HepG2 (cell line): Measurements from ENCODE around the gene KCNIP4. TPM values are rescaled to one million over a fixed set of nuclear protein-coding genes. Genes with fewer than 3 reads are reported as not detected.

ENCODE experiments used
- ATAC-seq: fragments of 200-7000 bp; cut with Tn5 transposase; 3 replicates; pipeline ENCODE4 v1.9.1; 2020; ENCODE audit warnings: mild to moderate bottlenecking, moderate library complexity
- BruUV-seq: library from RNA; stranded (reverse); fragments of 400-500 nt; replicated peaks from 2 replicates; lab custom pipeline; 2021; lab: Mats Ljungman, UMichigan
- CTCF ChIA-PET: fragments of 300-600 bp; formaldehyde crosslinking; extraction: SDS; loops from one replicate; lab custom pipeline; 2021; ENCODE audit warnings: low total read pairs, inconsistent platforms, low intra/inter-chr PET ratio; lab: Yijun Ruan, JAX
- POLR2A ChIA-PET: fragments of 350-600 bp; sonication (Branson Sonifier 250); formaldehyde crosslinking; loops from one replicate; lab custom pipeline; 2020; ENCODE audit warnings: antibody characterized with exemption, inconsistent platforms; lab: Yijun Ruan, JAX
- DNase-seq: peaks from one replicate; pipeline ENCODE4 v3.0.0-alpha.2; 2015; ENCODE audit warnings: low spot score
- FAIRE-seq: peaks from 3 replicates; lab custom pipeline; 2011; peaks lifted over from hg19 to GRCh38; lab: Jason Lieb, UNC
- H2AFZ ChIP-seq: one replicate; pipeline ENCODE4 v1.6.1; 2011; ENCODE audit warnings: low read length, inconsistent platforms
- H3K27ac ChIP-seq: fragments of 300-600 bp; 3 replicates; pipeline ENCODE4 v1.8.0; 2011; ENCODE audit warnings: mixed run types, mild to moderate bottlenecking, mixed read lengths, low read length, inconsistent platforms; ENCODE audit not compliant: insufficient read depth; ENCODE audit errors: extremely low read length
- H3K27me3 ChIP-seq, 2 experiments: fragments of 200-600 bp in 1 of 2; 2 replicates in 1 of 2; 3 replicates in 1 of 2; pipeline versions ENCODE4 v1.6.0 to v1.8.0; 2011; ENCODE audit warnings: low read length in 2 of 2, mild to moderate bottlenecking in 2 of 2, moderate library complexity in 2 of 2, inconsistent platforms in 1 of 2; ENCODE audit not compliant: insufficient read depth in 2 of 2, control insufficient read depth in 1 of 2
- H3K36me3 ChIP-seq, 2 experiments: fragments of 200-600 bp in 1 of 2; replicated peaks in 1 of 2; 2 replicates in 1 of 2; 3 replicates in 1 of 2; pipeline versions ENCODE4 v1.5.1 to v1.8.0; 2011; ENCODE audit warnings: low read length in 2 of 2, inconsistent platforms in 1 of 2; ENCODE audit not compliant: insufficient read depth in 2 of 2, control insufficient read depth in 1 of 2
- H3K4me1 ChIP-seq: 2 replicates; pipeline ENCODE4 v1.5.1; 2012; ENCODE audit warnings: low read length, inconsistent platforms; ENCODE audit not compliant: insufficient read depth
- H3K4me2 ChIP-seq: 2 replicates; pipeline ENCODE4 v1.6.0; 2011; ENCODE audit warnings: low read depth, low read length, inconsistent platforms
- H3K4me3 ChIP-seq, 3 experiments: fragments of 200-600 bp in 1 of 3; sonication (generic), shearing (Covaris generic) in 1 of 3; replicated peaks in 1 of 3; 2 replicates each; pipeline ENCODE4 v1.5.1; 2011 to 2016; ENCODE audit warnings: low read length in 3 of 3, inconsistent platforms in 2 of 3, low read depth in 2 of 3, mild to moderate bottlenecking in 2 of 3, control low read depth in 1 of 3, mixed read lengths in 1 of 3; ENCODE audit not compliant: insufficient read depth in 1 of 3
- H3K79me2 ChIP-seq: one replicate; pipeline ENCODE4 v1.6.1; 2011; ENCODE audit warnings: low read length, inconsistent platforms; ENCODE audit not compliant: insufficient read depth
- H3K9ac ChIP-seq: 2 replicates; pipeline ENCODE4 v1.6.0; 2011; ENCODE audit warnings: mild to moderate bottlenecking, low read depth, low read length, inconsistent platforms; ENCODE audit not compliant: insufficient read depth
- H3K9me3 ChIP-seq: 2 replicates; pipeline ENCODE4 v1.5.1; 2012; ENCODE audit warnings: mild to moderate bottlenecking, low read length
- H4K20me1 ChIP-seq: 2 replicates; pipeline ENCODE4 v1.6.0; 2011; ENCODE audit warnings: inconsistent platforms, mild to moderate bottlenecking, low read length, moderate library complexity; ENCODE audit not compliant: insufficient read depth
- MAFF ChIP-seq: IDR thresholded peaks from 2 replicates; pipeline ENCODE4 v1.6.1; 2011; ENCODE audit warnings: low read depth, low read length, improper control_type of control experiment
- MAFK ChIP-seq, 2 experiments: IDR thresholded peaks in 1 of 2; conservative IDR thresholded peaks in 1 of 2; 2 replicates each; pipeline ENCODE4 v1.6.1; 2011; ENCODE audit warnings: improper control_type of control experiment in 2 of 2, low read length in 2 of 2
- ZSCAN30 ChIP-seq: sonication (generic); formaldehyde crosslinking; IDR thresholded peaks from 2 replicates; pipeline ENCODE4 v1.5.0; 2020; ENCODE audit warnings: mild to moderate bottlenecking, missing genetic modification reagents
- WGBS: methylation state at CpG from one replicate; pipeline ENCODE4 v1.1.6; 2017; ENCODE audit warnings: low lambda C conversion rate; 5-methylcytosine and 5-hydroxymethylcytosine counted together
- in situ Hi-C: cut with HindIII; loops from 2 replicates; pipeline ENCODE4 v1.10.0; 2017; ENCODE audit warnings: low pct_unique_long_range_greater_than_20kb; ENCODE audit not compliant: extremely low pct_ligation_motif_present
- intact Hi-C: fragments of 100-400 bp; cut with micrococcal nuclease; formaldehyde crosslinking; loops from one replicate; pipeline ENCODE4 v1.10.0; 2022; ENCODE audit not compliant: unreplicated experiment
- polyA plus RNA-seq, 8 experiments: library from polyadenylated mRNA; depleted of rRNA in 3 of 8; stranded (reverse) in 7 of 8; unstranded in 1 of 8; fragments of >200 nt; fragmentation: Illumina TruSeq in 4 of 8; extraction: Trizol in 4 of 8; gene quantifications; 2 replicates each; pipeline versions ENCODE4 v1.2.1 to v1.2.3, GENCODE V29; 2011 to 2016; ENCODE audit warnings: low read depth in 4 of 8, missing spikeins in 1 of 8, mixed read lengths in 1 of 8; ENCODE audit not compliant: insufficient read depth in 1 of 8
- total RNA-seq, 5 experiments: library from RNA; depleted of rRNA; stranded (reverse); fragments of >200 nt; fragmentation: Illumina TruSeq; extraction: Trizol; gene quantifications; 2 replicates each; pipeline ENCODE4 v1.2.3, GENCODE V29; 2016; ENCODE audit warnings: low read depth in 1 of 5
- TF ChIP-seq, protein P1 (sequence below): sonication (generic); formaldehyde crosslinking; IDR thresholded peaks from 2 replicates; pipeline ENCODE4 v1.5.0; 2020; ENCODE audit warnings: mild to moderate bottlenecking, missing genetic modification reagents, borderline replicate concordance

KCNIP4 gene
- total and polyA plus RNA-seq, 2 of the 13 experiments (the other 11 are each of a cell fraction or from before 2014, with no cell fraction given) = 0.09 TPM; not detected in 1

- H3K79me2 ChIP-seq = no peaks in the 10 kb centered on the region
- no peak overlapping the region for H2AFZ ChIP-seq
- no peak for ATAC-seq
- WGBS = 30% methylated on average over 3 of the region's 3 CpGs
- ChIA-PET CTCF (no interaction called here), POLR2A (no interaction called here)
- FAIRE-seq = no peak
- no TSS peak for BruUV-seq
- H3K4me1 ChIP-seq = no peaks in the 10 kb centered on the region
- H3K9me3 ChIP-seq = no peaks in the 10 kb centered on the region
- no peak overlapping the region for H3K4me3 ChIP-seq
- H3K4me2 ChIP-seq = no peak overlapping the region
- no peaks in the 10 kb centered on the region for H3K27me3 ChIP-seq
- in situ Hi-C loops = no loop called here
- no peak for TF ChIP-seq ZSCAN30 (CRISPR knock-in tag)
- TF ChIP-seq, all 625 proteins: peak for 0
- Histone ChIP-seq H4K20me1 (no peaks in the 10 kb centered on the region), H3K9ac (no peak overlapping the region), H3K27ac (no peak overlapping the region), H3K36me3 (no peaks in the 10 kb centered on the region)
- intact Hi-C loops = no loop called here
- DNase-seq = no peak
Measured at GRCh38 chr4:21543514-21543913, 405.1 kb downstream of the KCNIP4 start.

- Histone ChIP-seq H4K20me1 (no peaks in the 10 kb centered on the region), H3K4me2 (no peak overlapping the region), H3K9ac (no peak overlapping the region), H3K27ac (no peak overlapping the region), H2AFZ (no peak overlapping the region), H3K4me3 (no peak overlapping the region), H3K79me2 (no peaks in the 10 kb centered on the region), H3K4me1 (no peaks in the 10 kb centered on the region), H3K36me3 (no peaks in the 10 kb centered on the region), H3K9me3 (no peaks in the 10 kb centered on the region), H3K27me3 (no peaks in the 10 kb centered on the region)
- intact Hi-C loops = no loop called here
- ATAC-seq = no peak
- TF ChIP-seq, protein P1, sequence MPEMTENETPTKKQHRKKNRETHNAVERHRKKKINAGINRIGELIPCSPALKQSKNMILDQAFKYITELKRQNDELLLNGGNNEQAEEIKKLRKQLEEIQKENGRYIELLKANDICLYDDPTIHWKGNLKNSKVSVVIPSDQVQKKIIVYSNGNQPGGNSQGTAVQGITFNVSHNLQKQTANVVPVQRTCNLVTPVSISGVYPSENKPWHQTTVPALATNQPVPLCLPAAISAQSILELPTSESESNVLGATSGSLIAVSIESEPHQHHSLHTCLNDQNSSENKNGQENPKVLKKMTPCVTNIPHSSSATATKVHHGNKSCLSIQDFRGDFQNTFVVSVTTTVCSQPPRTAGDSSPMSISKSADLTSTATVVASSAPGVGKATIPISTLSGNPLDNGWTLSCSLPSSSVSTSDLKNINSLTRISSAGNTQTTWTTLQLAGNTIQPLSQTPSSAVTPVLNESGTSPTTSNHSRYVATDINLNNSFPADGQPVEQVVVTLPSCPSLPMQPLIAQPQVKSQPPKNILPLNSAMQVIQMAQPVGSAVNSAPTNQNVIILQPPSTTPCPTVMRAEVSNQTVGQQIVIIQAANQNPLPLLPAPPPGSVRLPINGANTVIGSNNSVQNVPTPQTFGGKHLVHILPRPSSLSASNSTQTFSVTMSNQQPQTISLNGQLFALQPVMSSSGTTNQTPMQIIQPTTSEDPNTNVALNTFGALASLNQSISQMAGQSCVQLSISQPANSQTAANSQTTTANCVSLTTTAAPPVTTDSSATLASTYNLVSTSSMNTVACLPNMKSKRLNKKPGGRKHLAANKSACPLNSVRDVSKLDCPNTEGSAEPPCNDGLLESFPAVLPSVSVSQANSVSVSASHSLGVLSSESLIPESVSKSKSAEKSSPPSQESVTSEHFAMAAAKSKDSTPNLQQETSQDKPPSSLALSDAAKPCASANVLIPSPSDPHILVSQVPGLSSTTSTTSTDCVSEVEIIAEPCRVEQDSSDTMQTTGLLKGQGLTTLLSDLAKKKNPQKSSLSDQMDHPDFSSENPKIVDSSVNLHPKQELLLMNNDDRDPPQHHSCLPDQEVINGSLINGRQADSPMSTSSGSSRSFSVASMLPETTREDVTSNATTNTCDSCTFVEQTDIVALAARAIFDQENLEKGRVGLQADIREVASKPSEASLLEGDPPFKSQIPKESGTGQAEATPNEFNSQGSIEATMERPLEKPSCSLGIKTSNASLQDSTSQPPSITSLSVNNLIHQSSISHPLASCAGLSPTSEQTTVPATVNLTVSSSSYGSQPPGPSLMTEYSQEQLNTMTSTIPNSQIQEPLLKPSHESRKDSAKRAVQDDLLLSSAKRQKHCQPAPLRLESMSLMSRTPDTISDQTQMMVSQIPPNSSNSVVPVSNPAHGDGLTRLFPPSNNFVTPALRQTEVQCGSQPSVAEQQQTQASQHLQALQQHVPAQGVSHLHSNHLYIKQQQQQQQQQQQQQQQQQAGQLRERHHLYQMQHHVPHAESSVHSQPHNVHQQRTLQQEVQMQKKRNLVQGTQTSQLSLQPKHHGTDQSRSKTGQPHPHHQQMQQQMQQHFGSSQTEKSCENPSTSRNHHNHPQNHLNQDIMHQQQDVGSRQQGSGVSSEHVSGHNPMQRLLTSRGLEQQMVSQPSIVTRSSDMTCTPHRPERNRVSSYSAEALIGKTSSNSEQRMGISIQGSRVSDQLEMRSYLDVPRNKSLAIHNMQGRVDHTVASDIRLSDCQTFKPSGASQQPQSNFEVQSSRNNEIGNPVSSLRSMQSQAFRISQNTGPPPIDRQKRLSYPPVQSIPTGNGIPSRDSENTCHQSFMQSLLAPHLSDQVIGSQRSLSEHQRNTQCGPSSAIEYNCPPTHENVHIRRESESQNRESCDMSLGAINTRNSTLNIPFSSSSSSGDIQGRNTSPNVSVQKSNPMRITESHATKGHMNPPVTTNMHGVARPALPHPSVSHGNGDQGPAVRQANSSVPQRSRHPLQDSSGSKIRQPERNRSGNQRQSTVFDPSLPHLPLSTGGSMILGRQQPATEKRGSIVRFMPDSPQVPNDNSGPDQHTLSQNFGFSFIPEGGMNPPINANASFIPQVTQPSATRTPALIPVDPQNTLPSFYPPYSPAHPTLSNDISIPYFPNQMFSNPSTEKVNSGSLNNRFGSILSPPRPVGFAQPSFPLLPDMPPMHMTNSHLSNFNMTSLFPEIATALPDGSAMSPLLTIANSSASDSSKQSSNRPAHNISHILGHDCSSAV = no peak
- peak; percentile 33; the same call in 1 of the 2 replicates for TF ChIP-seq MAFF
- TF ChIP-seq MAFK (conservative IDR thresholded peaks at IDR 0.05 in 1 of 2, IDR thresholded peaks at IDR 0.05 in 1 of 2; ENCODE audit: low read length in 2 of 2) = peak; percentile 8 to 45; a peak in 2 of 4 replicates
- no peak for DNase-seq
- in situ Hi-C loops = no loop called here
- WGBS = 0% methylated on average over 3 of the region's 3 CpGs
- CTCF ChIA-PET = no interaction called here
- FAIRE-seq = no peak
- BruUV-seq = no TSS peak
- POLR2A ChIA-PET = no interaction called here
Measured at GRCh38 chr4:21535898-21536297, 412.7 kb downstream of the KCNIP4 start.
